ENCODE measurements around the gene USP16.
"Not testable (repeated sequence)": the region's sequence is repeated elsewhere in the genome, so short reads cannot be mapped to it uniquely, and the experiment has no call there.

Gene USP16

GRCh38 chr21:29024474-29025327, at the start of gene USP16:
Gene USP16 (plus strand): TSS chr21:29024668. CDS start chr21:29027914, 3,246 bp downstream.
- DNase-seq (ENCODE audit: low spot score) = peak; percentile 99

- DNase-seq (ENCODE audit: low spot score) = no peak
Measured at GRCh38 chr21:28975397-28975796, 49.1 kb upstream of the USP16 start.

- no peak for DNase-seq (ENCODE audit: low spot score)
Measured at GRCh38 chr21:28979092-28979491, 45.4 kb upstream of the USP16 start.

- DNase-seq (ENCODE audit: low spot score) = no peak
Measured at GRCh38 chr21:28982637-28983036, 41.8 kb upstream of the USP16 start.

GRCh38 chr21:28986677-28987076, 37.8 kb upstream of the USP16 start:
- no peak for DNase-seq (ENCODE audit: low spot score)

- DNase-seq (ENCODE audit: low spot score) = not testable (repeated sequence)
Measured at GRCh38 chr21:28988146-28988545, 36.3 kb upstream of the USP16 start.

- peak; percentile 5 for DNase-seq (ENCODE audit: low spot score)
Measured at GRCh38 chr21:28991861-28992525, 32.5 kb upstream of the USP16 start.

- DNase-seq (ENCODE audit: low spot score) = peak; percentile 97
Measured at GRCh38 chr21:28992526-28993292, 31.8 kb upstream of the USP16 start, which contains the start of gene LTN1. Gene LTN1 (minus strand): TSS chr21:28992877. CDS start chr21:28992805, 72 bp downstream.

GRCh38 chr21:28993293-28993629, 31.2 kb upstream of the USP16 start:
- peak; percentile 3 for DNase-seq (ENCODE audit: low spot score)

- DNase-seq (ENCODE audit: low spot score) = peak; percentile 94
Measured at GRCh38 chr21:29002442-29003144, 21.9 kb upstream of the USP16 start.

- DNase-seq (ENCODE audit: low spot score) = no peak
Measured at GRCh38 chr21:29005696-29006095, 18.8 kb upstream of the USP16 start.

GRCh38 chr21:29007135-29007534, 17.3 kb upstream of the USP16 start:
- DNase-seq (ENCODE audit: low spot score) = no peak

GRCh38 chr21:29007810-29008209, 16.7 kb upstream of the USP16 start:
- no peak for DNase-seq (ENCODE audit: low spot score)

- no peak for DNase-seq (ENCODE audit: low spot score)
Measured at GRCh38 chr21:29008367-29008766, 16.1 kb upstream of the USP16 start.

GRCh38 chr21:29011236-29011635, 13.2 kb upstream of the USP16 start:
- DNase-seq (ENCODE audit: low spot score) = not testable (repeated sequence)

- DNase-seq (ENCODE audit: low spot score) = no peak
Measured at GRCh38 chr21:29017639-29018237, 6.7 kb upstream of the USP16 start.

GRCh38 chr21:29018540-29018939, 5.9 kb upstream of the USP16 start:
- no peak for DNase-seq (ENCODE audit: low spot score)

GRCh38 chr21:29022166-29022565, 2.3 kb upstream of the USP16 start:
- DNase-seq (ENCODE audit: low spot score) = no peak

- DNase-seq (ENCODE audit: low spot score) = no peak
Measured at GRCh38 chr21:29025328-29025713, 853 bp downstream of the USP16 start.

GRCh38 chr21:29029524-29029923, 5.1 kb downstream of the USP16 start:
- DNase-seq (ENCODE audit: low spot score) = no peak

- no peak for DNase-seq (ENCODE audit: low spot score)
Measured at GRCh38 chr21:29030909-29031308, 6.4 kb downstream of the USP16 start.

GRCh38 chr21:29033301-29033700, 8.8 kb downstream of the USP16 start:
- no peak for DNase-seq (ENCODE audit: low spot score)
